Activated CD4-positive, alpha-beta T cell treated with anti-CD3 and anti-CD28 coated beads, Interleukin-2, amount 50 U/mL, for 4 hours (primary cell): Measurements from ENCODE around the gene ANKRD23.
"Not testable (repeated sequence)": the region's sequence is repeated elsewhere in the genome, so short reads cannot be mapped to it uniquely, and the experiment has no call there.

ENCODE experiments used
- DNase-seq, 2 experiments: peaks; one replicate each; pipeline ENCODE4 v3.0.0-alpha.2; 2020

Gene ANKRD23

GRCh38 chr2:96843538-96844268, at the start of gene ANKRD23:
TSS of gene ANKRD23 (minus strand) at chr2:96844021. CDS start at chr2:96843992, 29 bp downstream.
- DNase-seq = no peak

DNA sequence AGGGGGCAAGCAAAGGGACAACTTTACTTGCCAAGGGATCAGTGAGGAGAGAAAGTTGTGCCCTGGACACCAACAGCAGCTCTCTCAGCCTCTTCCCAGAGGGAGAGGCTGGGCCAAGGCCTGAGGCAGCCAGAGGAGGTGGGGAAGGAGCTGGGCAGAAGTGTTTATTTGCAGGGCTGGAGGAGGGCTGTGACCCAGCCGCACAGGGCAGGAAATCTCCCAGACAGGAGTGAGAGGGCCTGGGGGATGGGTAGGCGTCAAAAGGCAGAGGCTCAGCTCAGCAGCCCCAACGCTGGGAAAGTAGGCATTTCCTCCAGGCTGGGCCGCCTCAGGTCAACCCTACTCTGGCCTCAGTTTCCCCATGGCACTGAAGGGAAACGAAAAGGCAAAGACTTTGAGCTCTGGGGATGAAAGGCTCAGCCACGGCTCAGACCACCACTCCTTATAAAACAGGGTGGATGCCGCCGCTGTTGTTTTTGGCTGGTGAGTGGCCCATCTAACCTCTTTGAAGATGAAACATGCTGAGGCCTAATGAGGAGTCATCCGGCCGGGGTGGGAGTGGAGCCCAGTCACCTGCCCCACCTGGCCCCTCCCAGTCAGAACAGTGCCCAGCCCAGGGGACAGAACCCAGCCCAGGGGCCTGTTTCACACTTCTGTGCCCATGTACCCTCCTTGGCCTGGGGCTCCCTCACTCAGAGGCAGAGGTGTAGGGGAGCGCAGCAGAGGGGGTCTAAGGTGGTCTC, 47.9 kb upstream of the ANKRD23 start:
- no peak for DNase-seq

DNA sequence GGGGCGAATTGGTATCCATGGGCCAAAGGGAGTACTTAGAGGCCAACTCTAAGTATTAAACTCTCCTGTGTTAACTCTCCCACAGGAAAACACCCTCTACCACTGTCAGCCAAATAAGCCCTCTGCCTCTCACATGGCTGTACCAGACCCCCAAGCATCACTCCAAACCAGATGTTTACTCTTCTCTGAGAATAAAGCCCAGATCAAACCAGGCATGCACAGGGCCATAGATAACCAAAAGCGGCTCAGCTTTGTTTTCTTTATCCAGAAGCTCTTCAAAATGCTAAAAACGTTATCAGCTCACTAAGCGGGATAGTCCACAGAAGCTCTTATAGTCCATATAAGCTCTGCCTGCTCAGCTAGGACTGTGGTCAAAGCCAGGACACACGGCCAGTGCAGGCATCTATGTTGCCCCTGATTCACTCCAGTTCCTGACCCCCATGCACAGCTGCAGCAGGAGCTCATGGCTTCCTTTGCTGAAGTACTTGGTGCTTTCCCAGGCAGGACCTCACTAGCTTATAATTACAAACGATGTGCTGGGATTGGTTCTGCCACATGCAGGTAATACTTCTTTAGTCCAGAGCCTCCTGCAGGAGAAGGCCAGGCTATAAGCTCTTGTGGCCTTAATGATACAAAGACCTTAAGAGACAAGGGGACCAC, 47.0 kb upstream of the ANKRD23 start:
- DNase-seq = no peak

DNA sequence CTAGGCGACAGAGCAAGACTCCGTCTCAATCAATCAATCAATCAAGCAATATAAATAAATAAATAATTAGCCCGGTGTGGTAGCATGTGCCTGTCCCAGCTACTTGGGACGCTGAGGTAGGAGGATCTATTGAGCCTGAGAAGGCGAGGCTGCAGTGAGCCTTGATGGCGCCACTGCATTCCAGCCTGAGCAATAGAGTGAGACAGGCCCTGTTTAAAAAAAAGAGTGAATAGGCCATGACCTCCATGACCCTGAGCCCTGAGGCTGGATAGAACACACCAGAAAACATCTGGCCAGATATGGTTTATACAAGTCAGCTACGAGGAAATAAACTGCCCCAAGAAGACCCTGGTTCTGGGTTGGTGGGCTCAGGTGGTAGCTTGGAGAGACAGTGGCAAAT, 46.4 kb upstream of the ANKRD23 start:
- no peak for DNase-seq

GRCh38 chr2:96889502-96889901, 45.7 kb upstream of the ANKRD23 start:
- DNase-seq = not testable (repeated sequence)

GRCh38 chr2:96888072-96889011, 44.5 kb upstream of the ANKRD23 start:
- DNase-seq = no peak

- DNase-seq = no peak
Observed at GRCh38 chr2:96887493-96888012, 43.7 kb upstream of the ANKRD23 start.

DNA sequence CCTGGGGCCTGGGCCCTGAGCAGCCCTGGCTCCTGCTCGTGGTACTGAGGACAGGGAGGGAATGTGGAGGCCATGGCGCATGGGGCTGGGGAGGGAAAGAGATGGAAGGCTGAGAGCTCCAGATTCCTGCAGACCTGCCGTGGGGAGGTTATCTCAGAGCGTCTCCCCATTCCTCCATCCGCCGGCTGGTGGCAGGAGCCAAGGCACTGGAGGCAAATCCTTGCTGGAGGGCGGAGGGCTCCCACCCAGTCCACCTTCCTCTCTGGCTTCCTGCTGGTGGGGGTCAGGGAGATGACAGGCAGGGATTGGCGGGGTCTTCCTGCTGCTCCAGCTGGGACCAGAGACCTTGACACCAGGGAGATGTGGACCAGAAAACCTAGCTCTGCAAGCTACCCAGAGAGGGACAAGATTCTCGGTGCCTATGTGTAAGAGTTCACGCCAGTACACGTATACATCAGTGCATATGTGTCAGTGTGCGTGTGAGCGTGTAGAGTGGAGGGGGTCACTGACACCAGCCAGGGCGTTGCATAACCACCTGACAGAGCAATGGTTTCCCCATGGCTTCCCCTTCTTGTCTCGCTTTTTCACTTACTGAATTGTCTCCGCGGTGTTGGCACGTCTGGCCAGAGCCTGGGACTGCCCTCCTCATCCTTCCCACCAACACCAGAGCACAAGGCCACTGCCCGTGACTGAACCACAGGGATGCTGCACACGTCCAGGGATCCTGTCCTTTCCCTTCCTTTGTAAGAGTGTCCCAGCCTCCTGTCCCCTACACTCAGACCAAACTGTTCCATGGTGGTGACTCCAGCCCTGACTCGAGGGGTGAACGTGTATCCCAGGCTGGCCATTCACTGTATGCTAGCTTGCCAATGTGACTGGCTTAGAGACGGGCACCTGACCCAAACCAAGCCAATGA, 41.9 kb upstream of the ANKRD23 start:
- no peak for DNase-seq

- no peak for DNase-seq
Observed at GRCh38 chr2:96884299-96885094, 40.7 kb upstream of the ANKRD23 start.

DNA sequence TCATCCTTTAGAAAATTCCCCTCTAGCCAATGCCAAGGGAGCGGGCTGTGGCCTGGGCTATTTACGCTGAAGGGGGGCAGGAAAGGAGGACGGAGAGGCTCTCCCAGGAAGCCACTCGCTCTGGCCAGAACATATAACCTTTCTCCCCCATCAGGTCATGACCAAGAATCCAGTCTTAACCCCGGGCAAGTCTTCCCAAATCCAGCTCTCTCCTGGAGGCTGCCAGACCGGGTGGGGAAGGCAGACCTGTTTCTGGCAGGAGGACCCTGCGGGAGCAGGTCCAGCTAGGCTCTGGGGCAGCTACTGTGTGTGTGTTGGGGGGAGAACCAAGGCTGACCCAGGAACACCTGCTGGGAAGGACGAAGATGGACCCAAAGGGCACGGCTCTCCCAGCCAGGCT, 39.5 kb upstream of the ANKRD23 start:
- DNase-seq = no peak

GRCh38 chr2:96882906-96883305, 39.1 kb upstream of the ANKRD23 start:
- DNase-seq = no peak

- DNase-seq = no peak
Observed at GRCh38 chr2:96882230-96882629, 38.4 kb upstream of the ANKRD23 start.

DNA sequence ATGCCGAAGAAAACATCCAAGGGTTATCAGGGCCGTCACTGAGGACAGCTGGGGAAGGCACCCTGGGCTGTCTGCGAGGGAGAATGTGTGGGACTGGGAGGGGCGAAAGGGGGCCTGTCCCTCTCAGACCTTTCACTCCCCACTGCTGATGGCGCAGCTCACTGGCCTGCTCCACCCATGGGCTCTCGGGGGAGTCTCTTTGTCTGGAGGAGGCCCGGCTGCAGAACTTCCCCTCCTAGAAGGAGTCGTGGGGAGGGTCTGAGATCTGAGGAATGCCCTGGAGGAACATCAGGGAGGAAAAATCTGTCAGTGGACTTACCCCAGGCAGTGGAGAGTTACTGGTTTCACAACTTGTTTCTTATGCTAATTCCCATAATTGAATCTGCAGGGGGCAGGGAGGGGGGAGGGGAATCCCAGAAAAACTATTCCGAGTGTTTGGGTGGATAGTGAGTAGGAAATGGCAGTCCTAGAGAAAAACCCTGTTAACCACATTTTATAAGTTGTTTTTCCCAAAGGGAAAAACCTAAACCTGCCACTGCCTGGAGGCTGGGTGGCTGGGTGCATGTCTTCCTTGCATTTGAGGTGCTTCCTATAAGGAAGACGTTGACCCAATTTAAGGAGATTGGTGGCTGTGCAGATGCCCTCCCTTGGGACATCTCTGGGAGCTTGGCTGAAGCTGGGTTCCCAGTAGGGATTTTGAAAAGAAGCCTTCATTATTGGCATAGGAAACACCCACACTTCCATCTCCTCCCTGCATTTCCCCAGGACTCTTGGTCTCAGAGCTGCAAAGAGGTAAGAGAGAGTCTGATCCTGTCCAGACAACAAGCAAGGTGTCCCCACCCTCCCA, 37.8 kb upstream of the ANKRD23 start:
- no peak for DNase-seq

GRCh38 chr2:96880891-96881273, 37.1 kb upstream of the ANKRD23 start:
- DNase-seq = no peak

GRCh38 chr2:96879545-96880040, 35.8 kb upstream of the ANKRD23 start:
- DNase-seq = no peak

DNA sequence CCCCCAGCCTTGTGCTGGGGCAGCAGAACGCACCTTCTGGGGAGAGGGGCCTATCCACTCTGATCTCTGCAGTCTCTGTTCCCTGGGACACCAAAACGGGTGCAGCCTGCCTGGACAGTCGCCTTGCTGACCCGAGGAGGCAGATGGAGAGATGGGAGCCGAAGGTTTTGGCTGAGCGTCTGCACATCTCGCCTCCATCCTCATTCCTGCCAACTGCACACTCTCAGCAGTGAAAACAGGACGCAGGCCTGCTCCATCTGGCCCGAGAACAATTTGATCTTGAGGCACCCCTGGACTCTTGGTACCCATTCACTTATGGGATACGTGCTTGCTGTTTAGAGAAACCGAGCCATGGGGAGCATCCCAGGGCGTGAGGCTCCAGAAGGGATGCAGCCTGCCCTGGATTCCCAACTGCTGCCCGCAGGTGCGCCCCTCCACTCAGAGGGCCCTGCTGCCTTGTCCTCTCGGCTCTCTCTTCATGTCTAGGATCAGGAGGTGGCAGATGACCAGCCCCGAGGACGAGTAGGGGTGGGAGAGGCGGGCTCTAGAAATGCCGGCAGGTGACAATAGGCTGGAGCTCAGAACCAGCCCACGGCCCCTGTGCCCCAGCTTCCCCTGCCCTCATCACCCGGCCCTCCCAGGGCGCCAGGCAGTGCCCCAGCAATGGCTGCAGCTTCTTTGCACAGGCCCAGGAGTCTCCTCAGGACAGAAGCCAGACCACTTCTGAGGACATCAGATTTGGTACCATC, 35.1 kb upstream of the ANKRD23 start:
- no peak for DNase-seq

GRCh38 chr2:96878171-96878570, 34.4 kb upstream of the ANKRD23 start:
- DNase-seq = no peak

DNA sequence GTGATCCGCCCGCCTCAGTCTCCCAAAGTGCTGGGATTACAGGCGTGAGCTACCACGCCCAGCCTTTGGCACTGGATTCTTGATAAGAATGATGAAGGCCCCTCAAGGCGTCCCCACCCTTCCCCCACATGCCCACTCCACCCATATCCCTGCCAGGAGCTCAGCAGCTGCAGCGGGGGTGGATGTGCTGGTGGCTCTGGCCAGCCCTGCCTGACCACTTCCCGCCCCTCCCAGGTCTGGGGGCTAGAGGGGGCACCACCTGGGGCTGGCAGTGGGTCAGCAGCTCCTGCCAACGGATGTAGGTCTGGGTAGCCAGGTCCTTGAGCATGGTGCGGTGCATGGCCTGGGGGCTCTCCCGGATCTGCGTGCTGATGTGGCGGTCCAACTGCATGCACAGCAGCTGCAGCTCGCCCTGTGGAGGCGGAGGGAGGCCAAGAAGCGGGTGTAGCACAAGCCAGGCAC, 33.8 kb upstream of the ANKRD23 start:
- DNase-seq = no peak
